ENCODE measurements around the gene ATP2B3. TPM values are rescaled to one million over a fixed set of nuclear protein-coding genes. Genes with fewer than 3 reads are reported as not detected.

The ATP2B3 gene
- total and polyA plus RNA-seq, 10 of the 15 experiments (the other 5 are each of a cell fraction or from before 2014, with no cell fraction given): 0.01 TPM; not detected in 9

- FAIRE-seq: no peak
- H3K4me1 ChIP-seq (ENCODE audit: control insufficient read depth, insufficient read depth, low read length): no peaks in the 10 kb centered on the region
- CTCF ChIA-PET: no interaction called here
- POLR2A ChIA-PET: no interaction called here
- no peak overlapping the region for H3K4me2 ChIP-seq (ENCODE audit: control insufficient read depth, insufficient read depth)
- H3K36me3 ChIP-seq (ENCODE audit: control insufficient read depth in 2 of 2, insufficient read depth in 2 of 2, low read length in 1 of 2): no peaks in the 10 kb centered on the region
- intact Hi-C loops (cut with micrococcal nuclease; ENCODE audit: unreplicated experiment) (no loop called here), in situ Hi-C loops (cut with MboI) (no loop called here)
- SMC1A ChIA-PET (ENCODE audit: uncharacterized antibody, unreplicated experiment): no interaction called here
- H3K79me2 ChIP-seq (ENCODE audit: control insufficient read depth, insufficient read depth, low read length): no peaks in the 10 kb centered on the region
- TF ChIP-seq NFYA (IDR thresholded peaks at IDR 0.05; ENCODE audit: borderline replicate concordance, low read depth, low read length) (no peak), SIX5 (IDR thresholded peaks at IDR 0.05; ENCODE audit: low read depth, low read length, severe bottlenecking) (no peak), EED (IDR thresholded peaks at IDR 0.05; ENCODE audit: low read depth) (no peak), DPF2 (IDR thresholded peaks at IDR 0.05) (no peak), GATAD2B (conservative IDR thresholded peaks at IDR 0.05; ENCODE audit: low read depth) (no peak), HSF1 (IDR thresholded peaks at IDR 0.05; ENCODE audit: low read depth, low read length) (no peak), HDGF (IDR thresholded peaks at IDR 0.05) (no peak), NFXL1 (IDR thresholded peaks at IDR 0.05; ENCODE audit: borderline replicate concordance) (no peak), POLR2AphosphoS5 (IDR thresholded peaks at IDR 0.05; ENCODE audit: low read length) (no peak), MXI1 (IDR thresholded peaks at IDR 0.05; ENCODE audit: low read depth, low read length) (no peak), POLR2AphosphoS2 (IDR thresholded peaks at IDR 0.05; ENCODE audit: low read depth, low read length) (no peak), SP1 (IDR thresholded peaks at IDR 0.05; ENCODE audit: low read depth, low read length) (no peak), TCF7 (IDR thresholded peaks at IDR 0.05; ENCODE audit: borderline replicate concordance) (no peak), EP300 (IDR thresholded peaks at IDR 0.05; ENCODE audit: borderline replicate concordance in 1 of 2, control insufficient read depth in 1 of 2, low read depth in 2 of 2, low read length in 2 of 2) (no peak)
- no peaks in the 10 kb centered on the region; the same call in 2 of the 3 replicates for H3K9me3 ChIP-seq (replicated peaks; ENCODE audit: control insufficient read depth, insufficient read depth, low read length)
- no peaks in the 10 kb centered on the region; a peak in 3 of 4 replicates for H3K27me3 ChIP-seq (replicated peaks in 1 of 2; ENCODE audit: control insufficient read depth in 2 of 2, insufficient read depth in 2 of 2, low read length in 1 of 2)
- no peak overlapping the region for H3K9ac ChIP-seq (ENCODE audit: control insufficient read depth, insufficient read depth, low read length)
- DNase-seq (ENCODE audit: low read depth, low spot score): no peak
- H2AFZ ChIP-seq (ENCODE audit: control insufficient read depth, low read depth, low read length): no peak overlapping the region
- ATAC-seq: no peak
- RAD21 ChIA-PET (ENCODE audit: unreplicated experiment): no interaction called here
- no peak overlapping the region for H3K4me3 ChIP-seq
- H4K20me1 ChIP-seq (ENCODE audit: control insufficient read depth, insufficient read depth): no peaks in the 10 kb centered on the region
- whole genome bisulfite sequencing (ENCODE audit: insufficient coverage, insufficient replicate concordance, low lambda C conversion rate, missing lambda C conversion rate): 54% methylated on average over 27 of the region's 35 CpGs
- H3K27ac ChIP-seq (ENCODE audit: control insufficient read depth, insufficient read depth): no peak overlapping the region
- no TSS peak for BruUV-seq (replicated peaks)
Measured at GRCh38 chrX:153626863-153627674, 109.6 kb downstream of the ATP2B3 start.

All from GM12878 (cell line).